Nephron progenitor cell (in vitro differentiated cells): ENCODE results near the gene FNDC3B.

Experiments used
- DNase-seq: peaks from one replicate; pipeline ENCODE4 v3.0.0; 2021
- H3K27ac Mint-ChIP-seq: 2 replicates; pipeline ENCODE4 v1.8.0; 2021; ENCODE audit warnings: mild to moderate bottlenecking, moderate library complexity, mixed read lengths
- H3K27me3 Mint-ChIP-seq: 2 replicates; pipeline ENCODE4 v1.8.0; 2021; ENCODE audit warnings: mild to moderate bottlenecking, low read depth, mixed read lengths; ENCODE audit not compliant: poor library complexity
- H3K36me3 Mint-ChIP-seq: 2 replicates; pipeline ENCODE4 v1.8.0; 2021; ENCODE audit warnings: low read depth, mixed read lengths
- H3K4me1 Mint-ChIP-seq: 2 replicates; pipeline ENCODE4 v1.8.0; 2021; ENCODE audit warnings: mixed read lengths
- H3K4me3 Mint-ChIP-seq: 2 replicates; pipeline ENCODE4 v1.8.0; 2021; ENCODE audit warnings: mild to moderate bottlenecking, moderate library complexity, mixed read lengths
- H3K9me3 Mint-ChIP-seq: 2 replicates; pipeline ENCODE4 v1.8.0; 2021; ENCODE audit warnings: mild to moderate bottlenecking, moderate library complexity, mixed read lengths
- TF ChIP-seq, protein P1 (sequence below): fragments of 200-600 bp; sonication (generic); IDR thresholded peaks from 2 replicates; pipeline ENCODE4 v1.5.0; 2021; ENCODE audit warnings: antibody characterized with exemption

FNDC3B gene

DNA sequence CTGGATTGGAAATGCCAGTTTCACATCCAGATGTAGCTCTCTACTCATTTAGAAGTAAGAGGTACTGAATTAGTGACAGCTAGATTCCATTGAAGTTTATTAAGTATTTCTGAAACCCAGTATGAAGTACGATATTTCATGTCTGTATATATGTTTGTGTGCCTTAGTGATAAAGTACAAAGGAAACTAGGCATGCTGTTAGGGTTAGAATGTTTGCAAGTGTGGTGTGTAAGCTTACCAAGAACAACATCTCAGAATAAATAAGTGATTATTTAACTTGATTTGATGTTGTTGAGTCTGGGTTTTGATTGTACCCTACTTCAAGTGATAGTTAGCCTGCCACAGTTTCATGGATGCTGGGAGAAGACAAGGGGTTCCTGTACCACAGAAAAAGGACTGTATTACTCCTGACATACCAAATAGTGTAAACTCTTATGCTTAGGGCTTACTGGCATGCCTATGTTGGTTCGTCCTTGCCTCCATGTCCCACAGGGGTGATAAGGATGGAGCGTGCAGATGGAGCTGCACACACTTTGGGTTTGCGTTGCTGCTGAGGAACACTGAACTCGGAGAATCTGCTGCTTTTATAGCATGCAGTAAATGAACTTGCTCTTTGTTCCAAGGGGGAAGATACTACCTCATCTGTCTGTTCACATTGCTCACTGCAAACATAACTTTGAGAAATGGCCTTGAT, 43.6 kb downstream of the FNDC3B start:
- DNase-seq, result no peak
- Mint-ChIP-seq H3K4me1 (peaks cover 15% of the 10 kb centered on the region), H3K9me3 (peaks cover 20% of the 10 kb centered on the region), H3K4me3 (no peak overlapping the region), H3K27me3 (no peaks in the 10 kb centered on the region), H3K27ac (no peak overlapping the region), H3K36me3 (peaks cover 79% of the 10 kb centered on the region)
- TF ChIP-seq, protein P1, sequence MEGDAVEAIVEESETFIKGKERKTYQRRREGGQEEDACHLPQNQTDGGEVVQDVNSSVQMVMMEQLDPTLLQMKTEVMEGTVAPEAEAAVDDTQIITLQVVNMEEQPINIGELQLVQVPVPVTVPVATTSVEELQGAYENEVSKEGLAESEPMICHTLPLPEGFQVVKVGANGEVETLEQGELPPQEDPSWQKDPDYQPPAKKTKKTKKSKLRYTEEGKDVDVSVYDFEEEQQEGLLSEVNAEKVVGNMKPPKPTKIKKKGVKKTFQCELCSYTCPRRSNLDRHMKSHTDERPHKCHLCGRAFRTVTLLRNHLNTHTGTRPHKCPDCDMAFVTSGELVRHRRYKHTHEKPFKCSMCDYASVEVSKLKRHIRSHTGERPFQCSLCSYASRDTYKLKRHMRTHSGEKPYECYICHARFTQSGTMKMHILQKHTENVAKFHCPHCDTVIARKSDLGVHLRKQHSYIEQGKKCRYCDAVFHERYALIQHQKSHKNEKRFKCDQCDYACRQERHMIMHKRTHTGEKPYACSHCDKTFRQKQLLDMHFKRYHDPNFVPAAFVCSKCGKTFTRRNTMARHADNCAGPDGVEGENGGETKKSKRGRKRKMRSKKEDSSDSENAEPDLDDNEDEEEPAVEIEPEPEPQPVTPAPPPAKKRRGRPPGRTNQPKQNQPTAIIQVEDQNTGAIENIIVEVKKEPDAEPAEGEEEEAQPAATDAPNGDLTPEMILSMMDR, result no peak

DNA sequence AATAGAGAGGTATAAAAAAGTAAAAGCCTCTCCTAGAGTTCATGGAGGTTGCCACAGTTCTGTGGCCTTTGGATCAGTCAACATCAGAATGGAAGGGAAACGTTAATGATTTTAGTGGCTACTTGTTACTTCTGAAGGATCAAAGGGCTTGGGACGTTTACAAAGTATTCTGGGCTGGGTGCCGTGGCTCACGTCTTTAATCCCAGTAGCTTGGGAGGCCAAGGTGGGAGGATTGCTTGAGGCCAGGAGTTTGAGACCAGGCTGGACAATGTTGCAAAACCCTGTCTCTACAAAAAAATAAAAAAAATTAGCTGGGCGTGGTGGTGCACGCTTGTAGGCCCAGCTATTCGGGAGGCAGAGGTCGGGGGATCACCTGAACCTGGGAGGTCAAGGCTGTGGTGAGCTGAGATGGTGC, 44.6 kb downstream of the FNDC3B start:
- no peak for DNase-seq
- H3K36me3 Mint-ChIP-seq, result peaks cover 68% of the 10 kb centered on the region
- TF ChIP-seq, protein P1, result no peak
- H3K4me1 Mint-ChIP-seq, result peaks cover 17% of the 10 kb centered on the region
- no peak overlapping the region for H3K27ac Mint-ChIP-seq
- no peaks in the 10 kb centered on the region for H3K27me3 Mint-ChIP-seq
- no peak overlapping the region for H3K4me3 Mint-ChIP-seq
- peaks cover 20% of the 10 kb centered on the region for H3K9me3 Mint-ChIP-seq

DNA sequence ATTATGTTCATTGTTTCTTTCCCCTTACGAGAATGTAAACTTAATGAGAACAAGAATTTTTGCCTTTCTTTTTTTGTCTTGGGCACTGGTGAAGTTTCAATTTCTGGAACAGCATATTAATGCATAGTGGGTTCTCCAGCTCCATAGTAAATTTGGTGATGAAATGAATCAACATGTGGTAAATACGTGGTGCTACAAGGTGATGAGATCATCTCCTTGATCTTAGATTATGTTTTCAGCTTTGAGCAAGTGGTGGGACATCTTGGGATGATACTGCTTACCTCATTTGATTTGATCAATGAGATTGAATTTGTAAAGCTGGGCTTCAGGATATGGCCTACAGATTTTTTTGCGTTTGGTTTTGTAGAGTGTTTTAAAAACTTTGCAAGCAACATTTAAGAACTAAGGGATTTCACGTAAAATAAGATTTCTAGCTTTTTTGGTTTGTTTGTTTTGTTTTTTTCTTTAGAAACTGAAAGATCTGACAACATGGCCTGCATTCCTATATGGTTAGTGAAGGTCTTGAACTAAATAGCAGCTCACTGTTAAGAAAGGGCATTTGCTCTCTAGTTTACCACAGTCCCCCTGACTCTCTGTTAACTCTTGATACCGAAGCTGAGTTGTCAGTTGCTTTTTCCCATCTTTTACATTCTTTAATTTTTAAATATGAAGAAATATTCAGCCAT, 45.6 kb downstream of the FNDC3B start:
- Mint-ChIP-seq H3K9me3 (peaks cover 20% of the 10 kb centered on the region), H3K27me3 (no peaks in the 10 kb centered on the region), H3K36me3 (peaks cover 59% of the 10 kb centered on the region), H3K4me3 (no peak overlapping the region), H3K4me1 (peaks cover 27% of the 10 kb centered on the region), H3K27ac (no peak overlapping the region)
- TF ChIP-seq, protein P1, result no peak
- no peak for DNase-seq

DNA sequence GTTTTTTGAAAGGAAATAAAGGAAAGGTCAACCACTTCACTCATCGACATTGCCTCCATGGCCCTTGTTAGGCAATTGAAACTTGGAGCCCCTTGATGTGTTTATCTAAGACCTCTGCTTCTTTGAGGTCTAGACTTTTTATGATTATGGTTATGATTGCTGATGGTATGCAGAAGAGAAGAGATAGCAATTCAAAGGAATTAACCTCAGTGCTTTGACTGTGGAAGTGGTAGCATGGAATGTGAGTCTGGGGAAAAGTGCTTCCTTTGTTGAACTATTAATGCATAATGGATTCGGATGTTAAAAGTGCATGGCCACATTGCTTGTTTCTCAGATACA, 46.1 kb downstream of the FNDC3B start:
- peaks cover 20% of the 10 kb centered on the region for H3K9me3 Mint-ChIP-seq
- H3K4me3 Mint-ChIP-seq, result no peak overlapping the region
- TF ChIP-seq, protein P1, result no peak
- peaks cover 59% of the 10 kb centered on the region for H3K36me3 Mint-ChIP-seq
- H3K27ac Mint-ChIP-seq, result no peak overlapping the region
- peaks cover 31% of the 10 kb centered on the region for H3K4me1 Mint-ChIP-seq
- no peaks in the 10 kb centered on the region for H3K27me3 Mint-ChIP-seq
- no peak for DNase-seq

DNA sequence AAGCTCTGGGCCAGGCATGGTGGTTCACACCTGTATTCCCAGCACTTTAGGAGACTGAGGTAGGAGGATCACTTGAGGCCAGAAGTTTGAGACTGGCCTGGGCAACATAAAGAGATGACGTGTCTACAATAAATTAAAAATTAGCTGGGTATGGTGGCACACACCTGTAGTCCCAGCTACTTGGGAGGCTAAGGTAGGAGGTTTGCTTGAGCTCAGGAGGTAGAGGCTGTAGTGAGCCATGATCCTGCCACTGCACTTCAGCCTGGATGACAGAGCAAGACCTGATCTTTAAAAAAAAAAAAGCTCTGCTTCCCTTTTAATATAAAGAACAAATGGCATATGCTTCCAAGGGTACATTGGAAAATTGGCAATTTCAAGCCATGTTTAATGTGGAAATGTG, 46.7 kb downstream of the FNDC3B start:
- Mint-ChIP-seq H3K4me1 (peaks cover 31% of the 10 kb centered on the region), H3K4me3 (no peak overlapping the region), H3K36me3 (peaks cover 53% of the 10 kb centered on the region), H3K27me3 (no peaks in the 10 kb centered on the region), H3K27ac (no peak overlapping the region), H3K9me3 (peaks cover 20% of the 10 kb centered on the region)
- DNase-seq, result no peak
- TF ChIP-seq, protein P1, result no peak

DNA sequence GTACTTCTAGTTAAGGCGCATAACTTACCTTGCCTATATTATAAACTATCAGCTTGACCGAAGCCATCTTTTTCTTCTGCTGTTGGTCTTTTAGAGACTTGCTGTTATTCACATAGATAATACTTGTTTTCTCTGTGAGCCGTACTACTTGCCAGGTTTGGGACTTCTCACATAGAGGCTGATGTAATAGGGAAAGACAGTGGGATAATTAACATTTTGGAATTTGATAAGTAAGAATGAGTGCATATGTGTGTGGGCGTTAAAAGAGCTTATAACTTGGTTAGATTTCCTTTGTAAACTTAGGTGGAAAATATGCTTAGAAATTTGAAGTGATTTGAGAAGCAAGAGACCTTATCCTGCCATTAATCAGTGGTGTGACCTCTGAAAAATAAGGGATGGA, 47.8 kb downstream of the FNDC3B start:
- Mint-ChIP-seq H3K4me1 (peaks cover 31% of the 10 kb centered on the region), H3K9me3 (peaks cover 20% of the 10 kb centered on the region), H3K4me3 (no peak overlapping the region), H3K27ac (peak overlapping the region; percentile 37), H3K36me3 (peaks cover 50% of the 10 kb centered on the region), H3K27me3 (no peaks in the 10 kb centered on the region)
- no peak for DNase-seq
- TF ChIP-seq, protein P1, result no peak
